GM23248 (cell line): ENCODE results near the gene TBC1D8.

ENCODE experiments used
- EZH2 ChIP-seq: fragments of 200-600 bp; sonication (generic); IDR thresholded peaks from 2 replicates; pipeline ENCODE4 v1.6.1; 2018; ENCODE audit warnings: antibody characterized with exemption, mild to moderate bottlenecking; ENCODE audit not compliant: insufficient read depth, poor library complexity, severe bottlenecking
- EZH2phosphoT487 ChIP-seq: fragments of 200-600 bp; sonication (generic); IDR thresholded peaks from 2 replicates; pipeline ENCODE4 v1.6.1; 2018; ENCODE audit warnings: antibody characterized with exemption, moderate library complexity, mild to moderate bottlenecking, low read depth; ENCODE audit not compliant: insufficient read depth

GRCh38 chr2:100974712-100975520 lies 176.3 kb downstream of the TBC1D8 start:
- TF ChIP-seq EZH2phosphoT487: no peak
- TF ChIP-seq EZH2: no peak
